IMR-90 (cell line): ENCODE data around the gene MRPS7. TPM values are rescaled to one million over a fixed set of nuclear protein-coding genes. Genes with fewer than 3 reads are reported as not detected.

Source experiments
- ATAC-seq: fragments of 200-7000 bp; cut with Tn5 transposase; 2 replicates; pipeline ENCODE4 v1.9.1; 2020; ENCODE audit warnings: low read depth, mild to moderate bottlenecking, moderate library complexity
- BruUV-seq: library from RNA; stranded (reverse); fragments of 400-500 nt; replicated peaks from 2 replicates; lab custom pipeline; 2021; lab: Mats Ljungman, UMichigan
- CTCF ChIA-PET: fragments of 300-600 bp; formaldehyde crosslinking; extraction: SDS; loops from one replicate; lab custom pipeline; 2021; ENCODE audit warnings: antibody characterized with exemption; lab: Yijun Ruan, JAX
- POLR2A ChIA-PET: fragments of 300-600 bp; sonication (Branson Sonifier 250); formaldehyde crosslinking; loops from one replicate; lab custom pipeline; 2022; ENCODE audit warnings: antibody characterized with exemption; ENCODE audit not compliant: unreplicated experiment; lab: Charles Lee
- DNase-seq: peaks from one replicate; pipeline ENCODE4 v3.0.0; 2013
- H2AFZ ChIP-seq: replicated peaks from 2 replicates; pipeline ENCODE3; 2013; ENCODE audit warnings: low read length, mild to moderate bottlenecking; ENCODE audit not compliant: poor library complexity
- H2AK5ac ChIP-seq: 2 replicates; pipeline ENCODE4 v1.6.1; 2013; ENCODE audit warnings: low read depth, low read length, inconsistent platforms
- H2AK9ac ChIP-seq: replicated peaks from 2 replicates; pipeline ENCODE3; 2013; ENCODE audit warnings: mild to moderate bottlenecking, low read depth, low read length, moderate library complexity; ENCODE audit not compliant: poor library complexity
- H2BK120ac ChIP-seq: 2 replicates; pipeline ENCODE4 v1.6.1; 2013; ENCODE audit warnings: low read depth, low read length, inconsistent platforms
- H2BK15ac ChIP-seq: 3 replicates; pipeline ENCODE4 v1.6.1; 2013; ENCODE audit warnings: low read depth, low read length, inconsistent platforms
- H2BK20ac ChIP-seq: 2 replicates; pipeline ENCODE4 v1.6.1; 2013; ENCODE audit warnings: low read depth, mild to moderate bottlenecking, inconsistent platforms, low read length, moderate library complexity
- H2BK5ac ChIP-seq: 2 replicates; pipeline ENCODE4 v1.6.1; 2013; ENCODE audit warnings: mild to moderate bottlenecking, low read depth, low read length, inconsistent platforms; ENCODE audit not compliant: poor library complexity, severe bottlenecking
- H3K14ac ChIP-seq: replicated peaks from 2 replicates; pipeline ENCODE4 v1.6.1; 2013; ENCODE audit warnings: low read depth, low read length, inconsistent platforms
- H3K18ac ChIP-seq: 2 replicates; pipeline ENCODE4 v1.6.1; 2013; ENCODE audit warnings: low read depth, low read length, control low read depth
- H3K23ac ChIP-seq: 2 replicates; pipeline ENCODE4 v1.6.1; 2013; ENCODE audit warnings: low read depth, low read length, inconsistent platforms
- H3K27ac ChIP-seq: 2 replicates; pipeline ENCODE4 v1.5.1; 2013; ENCODE audit warnings: mild to moderate bottlenecking, control low read depth, low read length; ENCODE audit not compliant: insufficient read depth
- H3K27me3 ChIP-seq: 2 replicates; pipeline ENCODE4 v1.6.1; 2013; ENCODE audit warnings: low read length; ENCODE audit not compliant: control insufficient read depth, insufficient read depth
- H3K36me3 ChIP-seq: 2 replicates; pipeline ENCODE4 v1.6.1; 2013; ENCODE audit warnings: low read length, mixed read lengths; ENCODE audit not compliant: control insufficient read depth, insufficient read depth
- H3K4ac ChIP-seq: 2 replicates; pipeline ENCODE4 v1.6.1; 2013; ENCODE audit warnings: low read depth, low read length, inconsistent platforms
- H3K4me1 ChIP-seq: 2 replicates; pipeline ENCODE4 v1.6.1; 2013; ENCODE audit warnings: low read length, mixed read lengths; ENCODE audit not compliant: control insufficient read depth, insufficient read depth
- H3K4me2 ChIP-seq: 2 replicates; pipeline ENCODE4 v1.6.1; 2013; ENCODE audit warnings: low read depth, mild to moderate bottlenecking, control low read depth, low read length, moderate library complexity
- H3K4me3 ChIP-seq: 2 replicates; pipeline ENCODE4 v1.5.1; 2013; ENCODE audit warnings: low read depth, mild to moderate bottlenecking, control low read depth, low read length, moderate library complexity; ENCODE audit not compliant: insufficient read depth
- H3K56ac ChIP-seq: 2 replicates; pipeline ENCODE4 v1.6.1; 2013; ENCODE audit warnings: low read length, inconsistent platforms; ENCODE audit not compliant: insufficient read depth; ENCODE audit errors: extremely low read depth
- H3K79me1 ChIP-seq, 2 experiments: 2 replicates each; pipeline ENCODE4 v1.6.1; 2013; ENCODE audit warnings: low read length in 2 of 2, inconsistent platforms in 1 of 2, low read depth in 1 of 2
- H3K9ac ChIP-seq: 2 replicates; pipeline ENCODE4 v1.6.1; 2013; ENCODE audit warnings: low read depth, low read length, control low read depth
- H3K9me1 ChIP-seq: 2 replicates; pipeline ENCODE4 v1.6.1; 2013; ENCODE audit warnings: low read length, inconsistent platforms; ENCODE audit not compliant: insufficient read depth
- H3K9me3 ChIP-seq: 2 replicates; pipeline ENCODE4 v1.6.1; 2013; ENCODE audit warnings: low read length; ENCODE audit not compliant: control insufficient read depth, insufficient read depth
- H4K20me1 ChIP-seq: 2 replicates; pipeline ENCODE4 v1.6.1; 2013; ENCODE audit warnings: low read length, inconsistent platforms; ENCODE audit not compliant: insufficient read depth
- H4K5ac ChIP-seq: 2 replicates; pipeline ENCODE4 v1.6.1; 2013; ENCODE audit warnings: mild to moderate bottlenecking, low read depth, low read length, control low read depth
- H4K8ac ChIP-seq, 2 experiments: 2 replicates each; pipeline ENCODE4 v1.6.1; 2013; ENCODE audit warnings: low read depth in 2 of 2, low read length in 2 of 2, control low read depth in 1 of 2, inconsistent platforms in 1 of 2
- H4K91ac ChIP-seq: 2 replicates; pipeline ENCODE4 v1.6.1; 2013; ENCODE audit warnings: low read depth, low read length, inconsistent platforms; ENCODE audit not compliant: insufficient read depth
- NFE2L2 ChIP-seq: fragments of 150-350 bp; IDR thresholded peaks from 2 replicates; pipeline ENCODE4 v1.6.1; 2016; ENCODE audit warnings: low read depth, mild to moderate bottlenecking, low read length
- POLR2A ChIP-seq: IDR thresholded peaks from 2 replicates; pipeline ENCODE4 v1.6.1; 2012; ENCODE audit warnings: mild to moderate bottlenecking, low read depth, low read length
- RFX5 ChIP-seq: IDR thresholded peaks from 2 replicates; pipeline ENCODE4 v1.8.0; 2012; ENCODE audit warnings: low read depth, mild to moderate bottlenecking, low read length, moderate library complexity
- USF2 ChIP-seq: fragments of 150-350 bp; IDR thresholded peaks from 2 replicates; pipeline ENCODE4 v1.6.1; 2017; ENCODE audit warnings: mild to moderate bottlenecking, antibody characterized with exemption, low read length, low read depth
- WGBS, 2 experiments: methylation state at CpG; one replicate each; pipeline versions ENCODE4 v1.1.5 to v1.1.7; 2013; ENCODE audit warnings: missing lambda C conversion rate in 2 of 2; ENCODE audit not compliant: insufficient read length in 1 of 2; ENCODE audit errors: extremely low coverage in 2 of 2; 5-methylcytosine and 5-hydroxymethylcytosine counted together
- dilution Hi-C: fragments of 300-500 bp; cut with HindIII; formaldehyde crosslinking; loops from one replicate; pipeline ENCODE4 v1.14.3; 2018; ENCODE audit warnings: low sequenced_read_pairs; ENCODE audit not compliant: unreplicated experiment
- in situ Hi-C: fragments of 300-500 bp; cut with MboI; formaldehyde crosslinking; loops from 3 replicates; pipeline ENCODE4 v1.14.3; 2019; ENCODE audit warnings: low sequenced_read_pairs, inconsistent platforms, mixed read lengths
- intact Hi-C: fragments of 100-400 bp; cut with micrococcal nuclease; formaldehyde crosslinking; loops from 2 replicates; pipeline ENCODE4 v1.10.0; 2022
- polyA plus RNA-seq, 3 experiments: library from polyadenylated mRNA; depleted of rRNA; stranded (reverse); fragments of >200 nt; gene quantifications; 2 replicates each; pipeline ENCODE4 v1.2.3, GENCODE V29; 2012; ENCODE audit warnings: low replicate concordance in 1 of 3
- total RNA-seq: library from RNA; depleted of rRNA; stranded (reverse); fragments of >200 nt; gene quantifications from 2 replicates; pipeline ENCODE4 v1.2.3, GENCODE V29; 2012

Gene MRPS7
- total and polyA plus RNA-seq, 2 of the 4 experiments (the other 2 are of a cell fraction), result 55.9 to 60.5 TPM

- Histone ChIP-seq H4K91ac (no peak overlapping the region), H3K4ac (no peak overlapping the region), H3K79me1 (peaks cover 0 to 5% of the 10 kb centered on the region in 2 experiments; a peak in 1 of 4 replicates), H2BK5ac (no peak overlapping the region), H4K8ac (no peak overlapping the region), H3K9ac (no peak overlapping the region), H3K14ac (no peak overlapping the region), H3K18ac (no peak overlapping the region), H3K9me3 (no peaks in the 10 kb centered on the region), H3K56ac (no peak overlapping the region), H4K20me1 (peaks cover 17% of the 10 kb centered on the region), H2BK120ac (no peak overlapping the region), H2AK9ac (peak overlapping the region; percentile 59), H3K4me2 (no peak overlapping the region), H3K36me3 (peaks cover 91% of the 10 kb centered on the region), H2BK15ac (no peak overlapping the region), H2AK5ac (no peak overlapping the region), H3K27me3 (no peaks in the 10 kb centered on the region), H3K4me3 (no peak overlapping the region), H4K5ac (no peak overlapping the region), H3K27ac (no peak overlapping the region), H2AFZ (no peak overlapping the region), H2BK20ac (no peak overlapping the region), H3K9me1 (no peaks in the 10 kb centered on the region), H3K4me1 (no peaks in the 10 kb centered on the region), H3K23ac (no peak overlapping the region)
- in situ Hi-C loops, result no loop called here
- WGBS, 2 experiments, result 100% methylated on average over 3 of the region's 7 CpGs; no CpG with 5 or more reads in 1 of the 2 experiments
- intact Hi-C loops, result no loop called here
- ChIA-PET POLR2A (no interaction called here), CTCF (interaction anchor here (1.0 to 1.2 kb wide), 2 partner anchors 8 to 9 kb away, joined by 5 to 7 read pairs; no protein-coding TSS in a partner anchor)
- TF ChIP-seq NFE2L2 (no peak), RFX5 (no peak), POLR2A (no peak), USF2 (no peak)
- ATAC-seq (no peak), DNase-seq (no peak)
- dilution Hi-C loops, result no loop called here
- BruUV-seq, result no TSS peak
Measured at GRCh38 chr17:75241143-75241430, 20.6 kb upstream of the MRPS7 start.
